Measurements from ENCODE around the gene EBLN2. TPM values are rescaled to one million over a fixed set of nuclear protein-coding genes. Genes with fewer than 3 reads are reported as not detected.
A peak's percentile ranks its signal among the peaks of the same experiment; 100 is the strongest.

The EBLN2 gene
- total RNA-seq, 2 donors from 2014 or later, result 4.7 to 6.9 TPM

DNA sequence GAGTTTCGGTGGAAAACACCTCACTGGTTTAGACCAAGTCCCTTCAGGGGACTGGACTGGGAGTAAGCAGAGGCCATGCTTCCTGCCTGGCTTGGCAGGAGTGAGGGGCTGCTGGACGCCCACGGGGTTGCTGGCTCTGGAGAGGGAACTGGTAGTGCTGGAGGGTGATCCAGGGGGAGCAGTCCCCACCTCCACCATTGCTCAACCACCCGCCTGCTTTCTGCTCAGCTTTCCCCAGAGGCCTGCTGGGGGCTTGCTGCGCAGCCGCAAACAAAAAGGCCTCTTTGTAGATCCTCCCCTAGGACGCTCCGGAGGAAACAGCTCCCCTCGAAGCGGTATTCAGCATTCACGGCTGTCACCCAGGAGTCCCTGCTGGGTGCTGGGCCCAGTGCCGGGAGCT lies 33.5 kb downstream of the EBLN2 start:
- Histone ChIP-seq H3K9me3 (no peaks in the 10 kb centered on the region), H3K27me3 (replicated peaks; ENCODE audit: insufficient read depth) (no peaks in the 10 kb centered on the region), H3K27ac (no peak overlapping the region), H3K4me1 (ENCODE audit: control insufficient read depth in 1 of 2, low read depth in 2 of 2) (no peaks in the 10 kb centered on the region), H3K4me3 (no peak overlapping the region), H3K36me3 (no peaks in the 10 kb centered on the region)
- ATAC-seq (ENCODE audit: insufficient number of reproducible peaks, low FRiP score, low read depth) (no peak), DNase-seq (ENCODE audit: low spot score) (no peak)
- no peak for TF ChIP-seq CTCF (IDR thresholded peaks at IDR 0.05)

GRCh38 chr3:73096169-73096568 lies 34.7 kb downstream of the EBLN2 start:
- Histone ChIP-seq H3K4me3 (no peak overlapping the region), H3K27me3 (replicated peaks; ENCODE audit: insufficient read depth) (no peaks in the 10 kb centered on the region), H3K9me3 (no peaks in the 10 kb centered on the region), H3K4me1 (ENCODE audit: control insufficient read depth in 1 of 2, low read depth in 2 of 2) (no peaks in the 10 kb centered on the region), H3K27ac (no peak overlapping the region), H3K36me3 (no peaks in the 10 kb centered on the region)
- no peak for DNase-seq (ENCODE audit: low spot score)
- no peak for ATAC-seq (ENCODE audit: insufficient number of reproducible peaks, low FRiP score, low read depth)
- no peak for TF ChIP-seq CTCF (IDR thresholded peaks at IDR 0.05)

GRCh38 chr3:73098026-73098425 lies 36.6 kb downstream of the EBLN2 start:
- Histone ChIP-seq H3K4me1 (ENCODE audit: control insufficient read depth in 1 of 2, low read depth in 2 of 2) (no peaks in the 10 kb centered on the region), H3K4me3 (no peak overlapping the region), H3K9me3 (no peaks in the 10 kb centered on the region), H3K27me3 (replicated peaks; ENCODE audit: insufficient read depth) (no peaks in the 10 kb centered on the region), H3K36me3 (no peaks in the 10 kb centered on the region), H3K27ac (no peak overlapping the region)
- ATAC-seq (ENCODE audit: insufficient number of reproducible peaks, low FRiP score, low read depth) (no peak), DNase-seq (ENCODE audit: low spot score) (no peak)
- TF ChIP-seq CTCF (IDR thresholded peaks at IDR 0.05), result no peak

DNA sequence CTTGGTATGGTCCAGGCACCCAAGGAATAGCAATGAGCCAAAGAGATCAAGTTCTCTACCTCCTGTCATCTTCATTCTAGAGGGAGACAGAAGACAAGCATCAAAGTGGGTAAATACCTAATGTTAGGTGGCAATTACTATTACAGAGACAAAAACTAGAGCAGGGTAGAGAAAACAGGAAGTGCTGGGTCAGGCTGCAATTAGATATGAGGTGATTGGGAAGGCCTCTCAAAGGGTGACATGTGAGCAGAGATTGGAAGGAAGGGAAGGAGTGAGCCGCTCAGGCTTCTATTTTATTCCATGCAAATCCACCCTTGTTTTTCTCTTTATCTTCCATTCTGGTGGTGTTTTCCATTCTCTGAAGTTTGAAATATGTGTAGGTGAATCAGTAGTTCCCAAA lies 37.4 kb downstream of the EBLN2 start:
- Histone ChIP-seq H3K4me3 (no peak overlapping the region), H3K4me1 (ENCODE audit: control insufficient read depth in 1 of 2, low read depth in 2 of 2) (no peaks in the 10 kb centered on the region), H3K27me3 (replicated peaks; ENCODE audit: insufficient read depth) (no peaks in the 10 kb centered on the region), H3K27ac (no peak overlapping the region), H3K9me3 (no peaks in the 10 kb centered on the region), H3K36me3 (no peaks in the 10 kb centered on the region)
- TF ChIP-seq CTCF (IDR thresholded peaks at IDR 0.05), result no peak
- no peak for ATAC-seq (ENCODE audit: insufficient number of reproducible peaks, low FRiP score, low read depth)
- no peak for DNase-seq (ENCODE audit: low spot score)

DNA sequence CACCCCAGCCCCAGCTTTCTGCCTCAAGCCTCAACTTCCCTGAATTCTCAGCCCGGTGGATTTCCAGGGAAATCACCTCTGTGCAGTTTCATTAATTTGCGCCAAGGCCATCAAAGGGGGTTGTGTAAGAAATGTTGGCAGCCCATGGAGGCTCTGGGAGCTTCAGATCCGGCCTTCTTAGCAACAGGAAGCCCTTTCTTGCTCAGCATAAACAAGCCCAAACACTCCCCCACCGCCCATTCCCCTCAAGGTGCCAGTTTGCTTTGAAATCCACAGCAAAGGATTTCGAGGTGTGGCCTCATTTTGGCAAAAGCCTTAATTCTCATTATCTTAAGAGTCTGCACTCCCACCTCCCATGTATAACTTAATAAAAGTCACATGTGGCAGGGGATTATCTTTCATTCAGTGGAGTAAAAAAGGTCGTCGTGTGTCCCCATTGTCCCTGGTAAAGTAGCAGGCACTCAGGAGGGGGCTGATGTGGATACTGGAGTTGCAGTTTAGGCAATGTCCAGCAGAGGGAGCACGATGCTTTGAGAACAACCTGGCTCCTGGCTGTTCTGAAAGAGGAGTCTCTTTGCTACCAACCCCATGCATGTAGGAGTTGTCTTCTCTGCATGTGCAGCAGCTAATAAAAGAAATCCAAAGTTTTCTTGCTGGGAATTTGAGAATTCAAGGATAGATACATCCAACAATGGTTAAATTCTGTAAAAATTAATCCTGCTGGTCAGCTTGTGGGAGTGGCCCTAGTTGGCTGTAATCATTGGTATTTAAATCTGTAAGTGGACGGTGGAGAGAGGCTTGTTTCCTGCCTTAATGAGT lies 39.5 kb downstream of the EBLN2 start:
- peak; percentile 93 for TF ChIP-seq CTCF (IDR thresholded peaks at IDR 0.05)
- Histone ChIP-seq H3K4me3 (no peak overlapping the region), H3K27me3 (replicated peaks; ENCODE audit: insufficient read depth) (no peaks in the 10 kb centered on the region), H3K27ac (no peak overlapping the region), H3K4me1 (ENCODE audit: control insufficient read depth in 1 of 2, low read depth in 2 of 2) (no peaks in the 10 kb centered on the region), H3K9me3 (no peaks in the 10 kb centered on the region), H3K36me3 (no peaks in the 10 kb centered on the region)
- peak; percentile 60 for DNase-seq (ENCODE audit: low spot score)
- ATAC-seq (ENCODE audit: insufficient number of reproducible peaks, low FRiP score, low read depth), result peak; percentile 65
